Upper lobe of left lung (tissue), 6 donors: ENCODE data around the gene PDE12. TPM values are rescaled to one million over a fixed set of nuclear protein-coding genes. Genes with fewer than 3 reads are reported as not detected.
"Not testable (repeated sequence)": the region's sequence is repeated elsewhere in the genome, so short reads cannot be mapped to it uniquely, and the experiment has no call there.

ENCODE experiments used
- ATAC-seq, 2 donors: fragments of 200-7000 bp; cut with Tn5 transposase; one replicate each; pipeline ENCODE4 v1.9.1; 2022; ENCODE audit warnings: mild to moderate bottlenecking in 2 of 2, moderate library complexity in 2 of 2; ENCODE audit not compliant: low FRiP score in 2 of 2
- DNase-seq, 2 donors: peaks; one replicate each; pipeline ENCODE4 v3.0.0-alpha.2; 2019 to 2020
- H3K27ac ChIP-seq, 4 donors: fragments of 200-600 bp; sonication (generic); one replicate each; pipeline ENCODE4 v1.5.1; 2016 to 2019
- H3K27me3 ChIP-seq, 4 donors: fragments of 200-600 bp; sonication (generic); one replicate each; pipeline ENCODE4 v1.5.1; 2017 to 2019
- H3K36me3 ChIP-seq, 4 donors: fragments of 200-600 bp; sonication (generic); one replicate each; pipeline ENCODE4 v1.5.1; 2016 to 2019
- H3K4me1 ChIP-seq, 4 donors: fragments of 200-600 bp; sonication (generic); one replicate each; pipeline ENCODE4 v1.5.1; 2018 to 2019
- H3K4me3 ChIP-seq, 4 donors: fragments of 200-600 bp; sonication (generic); one replicate each; pipeline ENCODE4 v1.5.1; 2017 to 2019; ENCODE audit warnings: mild to moderate bottlenecking in 2 of 4, moderate library complexity in 1 of 4
- H3K9me3 ChIP-seq, 4 donors: fragments of 200-600 bp; sonication (generic); one replicate each; pipeline ENCODE4 v1.5.1; 2018 to 2019
- CTCF ChIP-seq, 6 experiments: fragments of 450-650 bp in 4 of 6; fragments of 200-600 bp in 2 of 6; sonication (generic) in 2 of 6; IDR thresholded peaks; one replicate each; pipeline ENCODE4 v1.5.1; 2016 to 2019; ENCODE audit warnings: antibody characterized with exemption in 6 of 6
- EP300 ChIP-seq, 4 donors: sonication (generic); formaldehyde crosslinking; IDR thresholded peaks; one replicate each; pipeline ENCODE4 v1.5.1; 2017; ENCODE audit warnings: antibody characterized with exemption in 4 of 4, control low read depth in 2 of 4
- POLR2A ChIP-seq, 4 donors: fragments of 450-650 bp; IDR thresholded peaks; one replicate each; pipeline ENCODE4 v1.5.1; 2016 to 2017; ENCODE audit warnings: antibody characterized with exemption in 4 of 4, mild to moderate bottlenecking in 2 of 4
- POLR2AphosphoS5 ChIP-seq, 2 donors: sonication (generic); formaldehyde crosslinking; IDR thresholded peaks; one replicate each; pipeline ENCODE4 v1.5.1; 2017; ENCODE audit warnings: antibody characterized with exemption in 2 of 2
- WGBS, 2 donors: methylation state at CpG; one replicate each; pipeline ENCODE4 v1.1.5; 2017 to 2018; 5-methylcytosine and 5-hydroxymethylcytosine counted together
- small RNA-seq, 4 donors: library from RNA; depleted of rRNA; stranded (forward); fragments of <200 nt; gene quantifications; one replicate each; pipeline ENCODE3, GENCODE V24; 2016
- total RNA-seq, 6 donors: library from RNA; depleted of rRNA in 4 of 6; stranded (reverse); fragments of >200 nt in 4 of 6; gene quantifications; one replicate each; pipeline versions ENCODE4 v1.1.0 to v1.2.1, GENCODE V29; 2016 to 2021
- donor health status: DM: no; HTN: no; CAD: no; lungs with moderate emphysema.
- donor health status: DM: no; HTN: yes; CAD: no; lungs with severe emphysema.

The PDE12 gene
- total RNA-seq, 6 donors from 2014 or later, result 9.0 to 32.2 (median 17.0) TPM

GRCh38 chr3:57598765-57599360 is 42.8 kb downstream of the PDE12 start:
- ATAC-seq (no peak), DNase-seq (no peak)
- Histone ChIP-seq H3K27me3 (no peaks in the 10 kb centered on the region), H3K27ac (peak overlapping the region; percentile 96 to 99 (median 98)), H3K4me3 (peak overlapping the region in 3 of 4 donors; percentile 72 to 83 (median 75)), H3K4me1 (peaks cover 25 to 35% (median 27%) of the 10 kb centered on the region in 4 donors), H3K9me3 (no peaks in the 10 kb centered on the region), H3K36me3 (peaks cover 0 to 3% (median 0%) of the 10 kb centered on the region in 4 donors)
- no peak for TF ChIP-seq POLR2AphosphoS5 (IDR thresholded peaks at IDR 0.05)
- WGBS, 2 donors, result 64 to 73% methylated on average over 5 of the region's 5 CpGs

GRCh38 chr3:57600195-57600594 is 44.1 kb downstream of the PDE12 start:
- TF ChIP-seq POLR2A (IDR thresholded peaks at IDR 0.05), result no peak
- no peak for TF ChIP-seq POLR2AphosphoS5 (IDR thresholded peaks at IDR 0.05)
- no peak for TF ChIP-seq CTCF (IDR thresholded peaks at IDR 0.05)
- TF ChIP-seq EP300 (IDR thresholded peaks at IDR 0.05), result no peak
- WGBS, 2 donors, result 95 to 99% methylated on average over 2 of the region's 2 CpGs
- Histone ChIP-seq H3K36me3 (peaks cover 0 to 3% (median 0%) of the 10 kb centered on the region in 4 donors), H3K27me3 (no peaks in the 10 kb centered on the region), H3K27ac (no peak overlapping the region), H3K9me3 (no peaks in the 10 kb centered on the region), H3K4me3 (no peak overlapping the region), H3K4me1 (peaks cover 14 to 22% (median 14%) of the 10 kb centered on the region in 4 donors)
- DNase-seq (no peak), ATAC-seq (no peak)

- WGBS, 2 donors, result 98 to 100% methylated on average over 2 of the region's 2 CpGs
- Histone ChIP-seq H3K4me1 (no peaks in the 10 kb centered on the region), H3K9me3 (no peaks in the 10 kb centered on the region), H3K4me3 (no peak overlapping the region), H3K27me3 (no peaks in the 10 kb centered on the region), H3K27ac (no peak overlapping the region), H3K36me3 (peaks cover 0 to 3% (median 0%) of the 10 kb centered on the region in 4 donors)
- no peak for DNase-seq
- no peak for ATAC-seq
- no peak for TF ChIP-seq EP300 (IDR thresholded peaks at IDR 0.05)
- TF ChIP-seq POLR2AphosphoS5 (IDR thresholded peaks at IDR 0.05), result no peak
- no peak for TF ChIP-seq POLR2A (IDR thresholded peaks at IDR 0.05)
Measured at GRCh38 chr3:57604971-57605370, 48.9 kb downstream of the PDE12 start.

GRCh38 chr3:57605683-57606082 is 49.6 kb downstream of the PDE12 start:
- Histone ChIP-seq H3K27me3 (no peaks in the 10 kb centered on the region), H3K4me1 (no peaks in the 10 kb centered on the region), H3K4me3 (no peak overlapping the region), H3K9me3 (no peaks in the 10 kb centered on the region), H3K27ac (no peak overlapping the region), H3K36me3 (peaks cover 0 to 3% (median 0%) of the 10 kb centered on the region in 4 donors)
- no peak for TF ChIP-seq CTCF (IDR thresholded peaks at IDR 0.05)
- no peak for TF ChIP-seq EP300 (IDR thresholded peaks at IDR 0.05)
- TF ChIP-seq POLR2AphosphoS5 (IDR thresholded peaks at IDR 0.05), result no peak
- TF ChIP-seq POLR2A (IDR thresholded peaks at IDR 0.05), result no peak
- ATAC-seq (no peak), DNase-seq (no peak)

GRCh38 chr3:57611870-57612269 is 55.8 kb downstream of the PDE12 start:
- H3K4me3 ChIP-seq, ATAC-seq, H3K4me1 ChIP-seq, H3K9me3 ChIP-seq, H3K27ac ChIP-seq, DNase-seq, H3K36me3 ChIP-seq, H3K27me3 ChIP-seq: not testable (repeated sequence)
- 97% methylated on average over 5 of the region's 5 CpGs for WGBS, 2 donors

GRCh38 chr3:57616233-57616632 is 60.2 kb downstream of the PDE12 start:
- Histone ChIP-seq H3K27ac (no peak overlapping the region), H3K36me3 (peaks cover 0 to 2% (median 0%) of the 10 kb centered on the region in 4 donors), H3K9me3 (no peaks in the 10 kb centered on the region), H3K4me1 (no peaks in the 10 kb centered on the region), H3K27me3 (no peaks in the 10 kb centered on the region), H3K4me3 (no peak overlapping the region)
- DNase-seq (no peak), ATAC-seq (no peak)
- 59 to 81% methylated on average over 3 of the region's 3 CpGs for WGBS, 2 donors
- TF ChIP-seq CTCF (IDR thresholded peaks at IDR 0.05), result no peak
- no peak for TF ChIP-seq POLR2A (IDR thresholded peaks at IDR 0.05)
- TF ChIP-seq EP300 (IDR thresholded peaks at IDR 0.05), result no peak
- no peak for TF ChIP-seq POLR2AphosphoS5 (IDR thresholded peaks at IDR 0.05)

Small RNA genes within 50 kb of the gene (small RNA-seq; reads per million reads assigned to genes)
- gene RNU6-108P, result 0 reads per million in 4 donors
- 0 reads per million in 4 donors for gene RNU6-1181P
- gene RNU6-483P, result 0 reads per million in 4 donors

Other genes with a start within 250 kb of the PDE12 start
- gene DNAH12, start 11.9 kb upstream of the PDE12 start, total RNA-seq, result 10 to 100 TPM in 3 of 6 donors, 1 to 10 TPM in 2, under 1 TPM in 1; 0.94 to 53.3 (median 9.4) TPM
- 100 to 1,000 TPM in 4 of 6 donors, 10 to 100 TPM in 2; 39.8 to 153 (median 124) TPM for gene ARF4, start 41.1 kb downstream of the PDE12 start, total RNA-seq
- gene DENND6A, start 136.8 kb downstream of the PDE12 start, total RNA-seq, result 10 to 100 TPM; 11.7 to 67.6 (median 23.8) TPM
- 100 to 1,000 TPM in 1 of 6 donors, 10 to 100 TPM in 5; 53.4 to 104 (median 68.4) TPM for gene SLMAP, start 200.0 kb downstream of the PDE12 start, total RNA-seq